Neural cell (in vitro differentiated cells): Measurements from ENCODE around the gene KIF16B. TPM values are rescaled to one million over a fixed set of nuclear protein-coding genes. Genes with fewer than 3 reads are reported as not detected.

Experiments used
- H2AFZ ChIP-seq: fragments of 200-600, 300-800 bp; sonication (generic), shearing (Covaris generic); 2 replicates; pipeline ENCODE4 v1.6.0; 2014; ENCODE audit warnings: low read depth, mild to moderate bottlenecking, antibody characterized with exemption, low read length, moderate library complexity
- H3F3A ChIP-seq: fragments of 200-600 bp; shearing (Covaris generic); 2 replicates; pipeline ENCODE4 v1.6.1; 2016; ENCODE audit warnings: mild to moderate bottlenecking, moderate library complexity, mixed read lengths, antibody characterized with exemption, low read length; ENCODE audit not compliant: insufficient read depth, poor library complexity, severe bottlenecking
- H3K27ac ChIP-seq: fragments of 200-600, 300-800 bp; sonication (generic), shearing (Covaris generic); 2 replicates; pipeline ENCODE4 v1.5.1; 2014; ENCODE audit warnings: mild to moderate bottlenecking, low read length, moderate library complexity
- H3K27me3 ChIP-seq: fragments of 300-800, 200-600 bp; sonication (generic), shearing (Covaris generic); 2 replicates; pipeline ENCODE4 v1.6.0; 2014; ENCODE audit warnings: mild to moderate bottlenecking, low read depth, low read length, moderate library complexity; ENCODE audit not compliant: insufficient read depth
- H3K36me3 ChIP-seq: fragments of 300-800, 200-600 bp; sonication (generic), shearing (Covaris generic); 2 replicates; pipeline ENCODE4 v1.5.1; 2014; ENCODE audit warnings: mild to moderate bottlenecking, antibody characterized with exemption, low read length, moderate library complexity; ENCODE audit not compliant: insufficient read depth
- H3K4me2 ChIP-seq: fragments of 300-800, 200-600 bp; sonication (generic), shearing (Covaris generic); 2 replicates; pipeline ENCODE4 v1.6.0; 2014; ENCODE audit warnings: mild to moderate bottlenecking, low read length
- H3K4me3 ChIP-seq: fragments of 300-800, 200-600 bp; sonication (generic), shearing (Covaris generic); 2 replicates; pipeline ENCODE4 v1.5.1; 2014; ENCODE audit warnings: mild to moderate bottlenecking, low read length, moderate library complexity
- H3K79me2 ChIP-seq: fragments of 200-600 bp; shearing (Covaris generic); replicated peaks from 2 replicates; pipeline ENCODE4 v1.6.0; 2014; ENCODE audit warnings: mild to moderate bottlenecking, low read length, moderate library complexity; ENCODE audit not compliant: insufficient read depth
- H3K9ac ChIP-seq: fragments of 300-800, 200-600 bp; sonication (generic), shearing (Covaris generic); 2 replicates; pipeline ENCODE4 v1.6.1; 2016; ENCODE audit warnings: mild to moderate bottlenecking, low read length, mixed read lengths
- H3K9me2 ChIP-seq: fragments of 200-600 bp; shearing (Covaris generic); 2 replicates; pipeline ENCODE4 v1.6.1; 2016; ENCODE audit warnings: mild to moderate bottlenecking, low read length, mixed read lengths; ENCODE audit not compliant: insufficient read depth
- H3K9me3 ChIP-seq: fragments of 200-600, 300-800 bp; sonication (generic), shearing (Covaris generic); 2 replicates; pipeline ENCODE4 v1.6.1; 2016; ENCODE audit warnings: mild to moderate bottlenecking, mixed run types, low read length, moderate library complexity, mixed read lengths
- H4K20me1 ChIP-seq: fragments of 200-600 bp; shearing (Covaris generic); 2 replicates; pipeline ENCODE4 v1.6.1; 2016; ENCODE audit warnings: mild to moderate bottlenecking, mixed run types; ENCODE audit not compliant: insufficient read depth
- CTCF ChIP-seq: fragments of 450-650 bp; IDR thresholded peaks from 2 replicates; pipeline ENCODE4 v1.5.1; 2014; ENCODE audit warnings: antibody characterized with exemption, mild to moderate bottlenecking, moderate library complexity; ENCODE audit not compliant: poor library complexity, severe bottlenecking
- EP300 ChIP-seq: fragments of 450-650 bp; conservative IDR thresholded peaks from 2 replicates; pipeline ENCODE4 v1.6.1; 2014; ENCODE audit warnings: antibody characterized with exemption, mild to moderate bottlenecking, moderate library complexity; ENCODE audit not compliant: poor library complexity, severe bottlenecking
- EZH2 ChIP-seq: fragments of 200-600, 300-800 bp; shearing (Covaris generic), sonication (generic); IDR thresholded peaks from 2 replicates; pipeline ENCODE4 v1.6.1; 2014; ENCODE audit warnings: antibody characterized with exemption, low read length, borderline replicate concordance, mild to moderate bottlenecking; ENCODE audit not compliant: insufficient read depth, poor library complexity, severe bottlenecking
- MXI1 ChIP-seq: fragments of 450-650 bp; conservative IDR thresholded peaks from 2 replicates; pipeline ENCODE4 v1.6.1; 2014; ENCODE audit warnings: antibody characterized with exemption, mild to moderate bottlenecking; ENCODE audit not compliant: poor library complexity, severe bottlenecking
- POLR2AphosphoS5 ChIP-seq: IDR thresholded peaks from 2 replicates; pipeline ENCODE4 v1.6.1; 2012
- RAD21 ChIP-seq: fragments of 450-650 bp; conservative IDR thresholded peaks from 2 replicates; pipeline ENCODE4 v1.6.1; 2014; ENCODE audit warnings: antibody characterized with exemption, mild to moderate bottlenecking, moderate library complexity
- SMC3 ChIP-seq: fragments of 450-650 bp; conservative IDR thresholded peaks from 2 replicates; pipeline ENCODE4 v1.6.1; 2014; ENCODE audit warnings: antibody characterized with exemption, mild to moderate bottlenecking, moderate library complexity; ENCODE audit not compliant: poor library complexity
- TAF1 ChIP-seq: IDR thresholded peaks from 2 replicates; pipeline ENCODE4 v1.6.1; 2012; ENCODE audit warnings: low read depth
- polyA plus RNA-seq: library from polyadenylated mRNA; depleted of rRNA; stranded (reverse); fragments of >200 nt; gene quantifications from 2 replicates; pipeline ENCODE4 v1.2.3, GENCODE V29; 2014
- TF ChIP-seq, protein P1 (sequence below): IDR thresholded peaks from 2 replicates; pipeline ENCODE4 v1.6.1; 2012; ENCODE audit warnings: borderline replicate concordance

KIF16B gene
- polyA plus RNA-seq, 1 donor from 2014 or later, result 3.8 TPM

DNA sequence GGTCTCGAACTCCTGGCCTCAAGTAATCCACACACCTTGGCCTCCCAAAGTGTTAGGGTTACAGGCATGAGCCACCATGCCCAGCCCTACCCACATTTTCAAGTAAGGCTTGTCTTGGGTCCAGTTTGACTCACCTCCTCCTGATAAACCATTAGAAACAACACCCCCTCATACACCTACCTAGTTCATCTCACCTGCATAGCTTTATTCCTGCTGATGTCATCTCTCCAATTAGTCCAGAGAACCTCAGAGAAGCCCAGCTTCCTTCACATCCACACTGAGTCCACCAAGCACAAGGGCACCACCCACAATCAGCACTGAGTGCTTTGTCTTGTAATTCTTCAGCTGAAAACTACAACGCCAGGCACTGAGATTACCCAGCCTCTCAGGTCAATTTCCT, 35.3 kb downstream of the KIF16B start:
- Histone ChIP-seq H3K9ac (no peak overlapping the region), H3K4me3 (no peak overlapping the region), H3K4me2 (no peak overlapping the region), H3K9me2 (no peaks in the 10 kb centered on the region), H2AFZ (no peak overlapping the region), H3K9me3 (no peaks in the 10 kb centered on the region), H4K20me1 (no peaks in the 10 kb centered on the region), H3K27me3 (no peaks in the 10 kb centered on the region), H3K36me3 (no peaks in the 10 kb centered on the region), H3K27ac (no peak overlapping the region), H3K79me2 (no peaks in the 10 kb centered on the region), H3F3A (no peaks in the 10 kb centered on the region)
- TF ChIP-seq TAF1, result no peak
- TF ChIP-seq RAD21, result no peak
- TF ChIP-seq EP300, result no peak
- TF ChIP-seq SMC3, result no peak

DNA sequence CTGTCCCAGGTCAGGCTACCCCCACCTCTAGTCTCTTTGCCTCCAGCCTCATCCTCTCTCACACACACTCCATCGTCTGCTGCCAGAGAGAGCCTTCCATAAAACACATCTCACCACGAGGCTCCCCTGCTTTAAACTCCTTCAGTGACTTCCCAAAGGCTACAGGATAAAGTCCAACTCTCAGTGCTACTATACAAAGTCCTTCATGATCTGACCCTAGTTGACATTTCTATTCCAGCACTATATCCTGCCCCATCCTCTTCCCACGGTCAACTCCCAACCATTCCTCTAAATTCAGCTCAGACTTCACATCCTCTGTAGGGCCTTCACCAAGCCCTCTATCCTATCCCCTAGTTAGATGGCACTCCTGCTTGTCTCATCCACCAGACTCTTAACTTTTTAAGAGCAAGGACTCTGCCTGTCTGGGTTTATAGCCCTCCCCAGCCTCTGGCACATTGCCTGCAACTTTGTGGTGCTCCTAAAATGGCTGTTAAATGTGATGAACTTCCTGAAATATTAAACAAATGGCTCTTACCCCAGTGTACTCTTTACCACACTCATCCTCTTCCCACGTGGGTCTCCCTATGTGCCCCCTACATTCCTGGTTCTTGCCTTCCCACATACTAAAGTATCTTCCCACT, 36.1 kb downstream of the KIF16B start:
- Histone ChIP-seq H3K9me2 (no peaks in the 10 kb centered on the region), H4K20me1 (no peaks in the 10 kb centered on the region), H3F3A (no peaks in the 10 kb centered on the region), H3K27ac (no peak overlapping the region), H3K9ac (no peak overlapping the region), H3K4me3 (no peak overlapping the region), H3K36me3 (no peaks in the 10 kb centered on the region), H2AFZ (no peak overlapping the region), H3K27me3 (no peaks in the 10 kb centered on the region), H3K9me3 (no peaks in the 10 kb centered on the region), H3K4me2 (no peak overlapping the region), H3K79me2 (no peaks in the 10 kb centered on the region)
- TF ChIP-seq SMC3 (no peak), EP300 (no peak), RAD21 (no peak), CTCF (no peak), MXI1 (no peak), EZH2 (no peak)
- TF ChIP-seq, protein P1, sequence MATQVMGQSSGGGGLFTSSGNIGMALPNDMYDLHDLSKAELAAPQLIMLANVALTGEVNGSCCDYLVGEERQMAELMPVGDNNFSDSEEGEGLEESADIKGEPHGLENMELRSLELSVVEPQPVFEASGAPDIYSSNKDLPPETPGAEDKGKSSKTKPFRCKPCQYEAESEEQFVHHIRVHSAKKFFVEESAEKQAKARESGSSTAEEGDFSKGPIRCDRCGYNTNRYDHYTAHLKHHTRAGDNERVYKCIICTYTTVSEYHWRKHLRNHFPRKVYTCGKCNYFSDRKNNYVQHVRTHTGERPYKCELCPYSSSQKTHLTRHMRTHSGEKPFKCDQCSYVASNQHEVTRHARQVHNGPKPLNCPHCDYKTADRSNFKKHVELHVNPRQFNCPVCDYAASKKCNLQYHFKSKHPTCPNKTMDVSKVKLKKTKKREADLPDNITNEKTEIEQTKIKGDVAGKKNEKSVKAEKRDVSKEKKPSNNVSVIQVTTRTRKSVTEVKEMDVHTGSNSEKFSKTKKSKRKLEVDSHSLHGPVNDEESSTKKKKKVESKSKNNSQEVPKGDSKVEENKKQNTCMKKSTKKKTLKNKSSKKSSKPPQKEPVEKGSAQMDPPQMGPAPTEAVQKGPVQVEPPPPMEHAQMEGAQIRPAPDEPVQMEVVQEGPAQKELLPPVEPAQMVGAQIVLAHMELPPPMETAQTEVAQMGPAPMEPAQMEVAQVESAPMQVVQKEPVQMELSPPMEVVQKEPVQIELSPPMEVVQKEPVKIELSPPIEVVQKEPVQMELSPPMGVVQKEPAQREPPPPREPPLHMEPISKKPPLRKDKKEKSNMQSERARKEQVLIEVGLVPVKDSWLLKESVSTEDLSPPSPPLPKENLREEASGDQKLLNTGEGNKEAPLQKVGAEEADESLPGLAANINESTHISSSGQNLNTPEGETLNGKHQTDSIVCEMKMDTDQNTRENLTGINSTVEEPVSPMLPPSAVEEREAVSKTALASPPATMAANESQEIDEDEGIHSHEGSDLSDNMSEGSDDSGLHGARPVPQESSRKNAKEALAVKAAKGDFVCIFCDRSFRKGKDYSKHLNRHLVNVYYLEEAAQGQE, result no peak

DNA sequence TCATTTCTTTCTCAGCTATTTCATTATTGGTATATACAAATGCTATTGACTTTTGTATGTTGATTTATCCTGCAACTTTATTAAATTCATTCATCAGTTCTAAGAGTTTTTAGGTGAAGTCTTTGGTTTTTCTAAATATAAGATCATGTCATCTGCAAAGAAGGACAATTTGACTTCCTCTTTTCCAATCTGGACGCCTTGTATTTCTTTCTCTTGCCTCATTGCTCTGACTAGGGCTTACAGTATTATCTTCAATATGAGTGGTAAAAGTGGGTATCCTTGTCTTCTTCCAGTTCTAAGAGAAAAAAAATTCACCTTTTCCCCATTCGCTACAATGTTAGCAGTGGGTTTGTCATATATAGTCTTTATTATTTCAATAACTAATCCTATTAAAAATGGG, 38.0 kb downstream of the KIF16B start:
- no peaks in the 10 kb centered on the region for H4K20me1 ChIP-seq
- no peak for TF ChIP-seq EP300
- TF ChIP-seq CTCF, result no peak
- TF ChIP-seq POLR2AphosphoS5, result no peak
- TF ChIP-seq SMC3, result no peak
- TF ChIP-seq TAF1, result no peak
- no peak for TF ChIP-seq EZH2
- TF ChIP-seq RAD21, result no peak
- no peak for TF ChIP-seq MXI1
- TF ChIP-seq, protein P1, result no peak

More for the DNA sequence above, 38.0 kb downstream of the KIF16B start:
- Histone ChIP-seq H2AFZ (no peak overlapping the region), H3K4me3 (no peak overlapping the region), H3F3A (no peaks in the 10 kb centered on the region), H3K4me2 (no peak overlapping the region), H3K79me2 (no peaks in the 10 kb centered on the region), H3K27ac (no peak overlapping the region), H3K27me3 (no peaks in the 10 kb centered on the region), H3K36me3 (no peaks in the 10 kb centered on the region), H3K9me2 (no peaks in the 10 kb centered on the region), H3K9me3 (no peaks in the 10 kb centered on the region), H3K9ac (no peak overlapping the region)
